GM06990 (cell line): ENCODE measurements around the gene JAG2.

Experiments
- DNase-seq: peaks from one replicate; pipeline ENCODE4 v3.0.0-alpha.2; 2011; ENCODE audit not compliant: insufficient read length; ENCODE audit errors: extremely low read depth
- H3K27me3 ChIP-seq: replicated peaks from 2 replicates; pipeline ENCODE4 v1.6.0; 2011; ENCODE audit warnings: low read length; ENCODE audit not compliant: control insufficient read depth, insufficient read depth
- H3K36me3 ChIP-seq: 2 replicates; pipeline ENCODE4 v1.5.1; 2011; ENCODE audit warnings: low read length; ENCODE audit not compliant: control insufficient read depth, insufficient read depth
- H3K4me3 ChIP-seq: replicated peaks from 2 replicates; pipeline ENCODE4 v1.5.1; 2011; ENCODE audit warnings: low read depth, mild to moderate bottlenecking, control low read depth, low read length
- CTCF ChIP-seq: IDR thresholded peaks from 2 replicates; pipeline ENCODE4 v1.5.1; 2011; ENCODE audit warnings: low read length, control low read depth, mild to moderate bottlenecking, inconsistent platforms; ENCODE audit not compliant: insufficient read depth, poor library complexity, severe bottlenecking

Gene JAG2

DNA sequence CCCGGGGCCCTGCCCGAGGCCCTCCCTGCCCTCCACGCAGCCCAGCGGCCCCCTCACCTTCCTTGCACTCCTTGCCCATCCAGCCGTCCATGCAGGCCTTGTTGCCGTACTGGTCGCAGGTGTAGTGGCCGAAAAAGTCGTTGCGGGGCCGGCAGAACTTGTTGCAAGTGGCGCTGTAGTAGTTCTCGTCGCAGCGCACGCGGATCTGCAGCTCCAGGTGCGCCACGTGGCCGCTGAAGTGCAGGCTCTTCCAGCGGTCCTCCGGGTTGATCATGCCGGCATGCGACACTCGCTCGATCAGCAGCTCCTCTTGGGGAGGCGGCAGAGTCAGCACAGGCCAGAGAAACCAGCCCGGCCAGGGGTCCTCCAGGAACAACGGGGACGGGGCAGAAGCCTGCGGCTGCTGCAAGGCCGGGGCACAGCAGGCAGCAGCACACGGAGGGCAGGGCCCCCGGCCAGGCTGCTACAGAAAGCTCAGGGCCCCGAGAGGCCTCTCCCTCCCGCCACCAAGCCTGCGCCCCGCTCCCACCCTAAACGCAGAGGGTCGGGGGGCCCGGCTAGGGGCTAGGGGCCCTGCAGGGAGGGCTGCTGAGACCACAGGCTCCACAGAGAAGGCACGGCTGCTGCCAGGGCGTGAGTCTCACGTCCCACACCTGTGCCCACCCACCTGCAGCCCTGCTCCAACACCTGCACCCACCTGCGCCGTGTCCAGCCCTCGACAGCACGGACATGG is 12.7 kb downstream of the JAG2 start:
- no peak for DNase-seq
- no peak for TF ChIP-seq CTCF
- H3K36me3 ChIP-seq: no peaks in the 10 kb centered on the region
- no peak overlapping the region for H3K4me3 ChIP-seq
- no peaks in the 10 kb centered on the region; the same call in 1 of the 2 replicates for H3K27me3 ChIP-seq

DNA sequence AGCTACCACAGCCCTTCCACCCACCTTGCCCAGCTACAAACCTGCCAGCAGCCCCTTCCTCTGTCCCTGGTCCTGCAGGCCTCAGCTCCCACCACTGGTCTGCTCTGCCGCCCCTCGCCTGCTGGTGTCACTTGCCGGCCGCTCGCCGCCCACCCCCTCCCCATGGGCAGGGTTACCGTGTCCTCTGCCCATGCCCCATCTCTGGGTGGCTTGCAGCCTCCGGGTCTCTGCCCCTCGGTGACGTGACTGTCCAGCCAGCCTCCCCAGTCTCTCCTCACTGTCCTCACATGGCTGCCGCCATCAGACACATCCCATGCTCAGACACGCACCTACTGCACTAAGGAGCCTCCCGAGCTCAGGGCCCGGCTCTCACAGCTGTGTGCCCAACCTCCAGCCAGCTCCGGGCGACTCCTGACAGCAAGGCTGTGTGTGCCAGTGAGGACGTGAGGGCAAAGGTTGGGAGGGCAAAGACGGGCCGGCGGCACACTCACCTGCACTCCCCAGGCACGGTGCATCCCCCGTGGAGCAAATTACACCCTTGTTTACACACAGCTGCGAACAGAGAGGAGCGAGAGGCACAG is 13.4 kb downstream of the JAG2 start:
- Histone ChIP-seq H3K36me3 (no peaks in the 10 kb centered on the region), H3K4me3 (no peak overlapping the region), H3K27me3 (no peaks in the 10 kb centered on the region; the same call in 1 of the 2 replicates)
- TF ChIP-seq CTCF: no peak
- no peak for DNase-seq

DNA sequence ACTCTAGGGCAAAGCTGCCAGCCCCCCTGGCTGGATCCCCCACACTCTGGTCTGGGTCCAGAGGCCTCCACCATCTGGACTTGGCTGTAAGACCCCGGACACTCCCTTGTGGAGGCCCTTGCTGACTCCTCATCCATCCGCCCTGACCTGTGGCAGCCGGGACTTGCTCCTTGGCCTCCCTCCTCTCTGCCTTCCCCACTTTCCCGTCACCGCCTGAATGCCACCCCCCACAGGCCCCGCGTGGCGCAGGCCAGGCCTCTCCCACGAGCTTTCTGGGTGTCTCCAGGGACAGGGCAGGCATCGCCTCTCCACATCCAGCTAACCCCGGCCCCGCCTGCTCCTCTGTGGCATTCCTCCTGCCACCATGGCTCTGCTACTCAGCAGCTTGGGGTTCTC is 14.1 kb downstream of the JAG2 start:
- Histone ChIP-seq H3K36me3 (no peaks in the 10 kb centered on the region), H3K27me3 (no peaks in the 10 kb centered on the region; the same call in 1 of the 2 replicates), H3K4me3 (no peak overlapping the region)
- no peak for TF ChIP-seq CTCF
- DNase-seq: no peak

DNA sequence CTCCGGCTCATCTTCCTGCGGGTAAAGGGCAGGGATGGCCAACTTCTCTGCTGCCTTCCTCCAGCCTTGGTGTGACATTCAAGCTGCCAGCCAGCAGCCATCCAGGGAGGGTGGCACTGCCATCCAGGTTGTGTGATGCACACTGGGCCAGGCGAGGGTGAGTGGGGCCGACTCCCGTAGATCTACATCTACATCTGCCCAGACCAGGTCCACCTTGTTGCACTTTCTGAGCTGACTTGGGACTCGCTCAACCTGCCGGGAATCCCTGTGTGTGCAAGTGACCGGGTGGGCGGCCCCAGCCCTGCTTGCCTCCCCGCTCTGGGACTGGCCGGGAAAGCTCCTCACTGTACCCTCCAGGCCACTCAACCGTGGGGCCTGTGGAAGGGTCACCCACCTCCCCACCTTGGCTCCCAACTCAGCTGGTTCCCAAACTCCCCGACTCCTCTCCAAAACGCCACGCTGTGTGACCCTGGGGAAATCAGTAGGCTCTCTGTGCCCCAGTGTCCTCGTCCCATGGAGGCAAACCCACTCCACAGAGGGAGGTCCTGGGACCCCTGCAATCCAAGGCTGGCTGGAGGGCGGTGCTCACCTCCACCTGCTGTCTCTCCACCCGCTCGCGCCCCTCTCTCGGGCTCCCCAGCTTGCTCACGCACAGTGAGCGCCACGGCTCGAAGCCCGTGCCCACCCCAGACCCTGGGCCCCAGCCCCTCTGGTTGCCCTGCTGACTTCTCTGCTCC is 14.7 kb downstream of the JAG2 start:
- no peak for DNase-seq
- no peak overlapping the region for H3K4me3 ChIP-seq
- H3K27me3 ChIP-seq: no peaks in the 10 kb centered on the region; the same call in 1 of the 2 replicates
- no peaks in the 10 kb centered on the region for H3K36me3 ChIP-seq
- no peak for TF ChIP-seq CTCF

DNA sequence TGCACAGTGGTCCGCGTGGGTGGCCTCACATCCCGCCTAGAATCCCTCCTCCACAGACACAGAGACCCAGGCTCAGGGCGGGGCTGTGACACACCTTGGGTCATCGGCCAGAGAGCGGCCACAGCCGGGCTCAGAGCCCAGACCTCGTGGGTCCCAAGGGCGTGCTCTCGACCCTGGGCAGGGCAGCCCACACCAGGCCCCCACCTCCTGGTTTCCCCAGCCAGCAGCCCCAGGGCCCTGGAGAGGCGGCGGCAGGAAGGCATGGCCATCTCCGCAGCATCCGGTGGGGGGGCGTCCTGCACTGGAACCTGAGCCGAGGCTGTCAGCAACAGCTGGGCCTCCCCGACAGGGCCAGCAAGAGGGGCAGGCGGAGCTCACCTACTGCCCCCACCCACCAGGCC is 15.2 kb downstream of the JAG2 start:
- DNase-seq: no peak
- Histone ChIP-seq H3K36me3 (no peaks in the 10 kb centered on the region), H3K4me3 (no peak overlapping the region), H3K27me3 (no peaks in the 10 kb centered on the region; the same call in 1 of the 2 replicates)
- TF ChIP-seq CTCF: no peak
